LNCaP clone FGC (cell line): Measurements from ENCODE around the gene NHS.

ENCODE experiments used
- DNase-seq: peaks from one replicate; pipeline ENCODE4 v3.0.0-alpha.2; 2011; ENCODE audit warnings: low read depth
- H3K4me3 ChIP-seq: 2 replicates; pipeline ENCODE4 v1.5.1; 2011; ENCODE audit warnings: mild to moderate bottlenecking, low read depth, low read length, control low read depth
- CTCF ChIP-seq: IDR thresholded peaks from 2 replicates; pipeline ENCODE4 v1.5.1; 2012; ENCODE audit warnings: mild to moderate bottlenecking; ENCODE audit not compliant: control insufficient read depth, insufficient read depth; ENCODE audit errors: extremely low read depth

The NHS gene

DNA sequence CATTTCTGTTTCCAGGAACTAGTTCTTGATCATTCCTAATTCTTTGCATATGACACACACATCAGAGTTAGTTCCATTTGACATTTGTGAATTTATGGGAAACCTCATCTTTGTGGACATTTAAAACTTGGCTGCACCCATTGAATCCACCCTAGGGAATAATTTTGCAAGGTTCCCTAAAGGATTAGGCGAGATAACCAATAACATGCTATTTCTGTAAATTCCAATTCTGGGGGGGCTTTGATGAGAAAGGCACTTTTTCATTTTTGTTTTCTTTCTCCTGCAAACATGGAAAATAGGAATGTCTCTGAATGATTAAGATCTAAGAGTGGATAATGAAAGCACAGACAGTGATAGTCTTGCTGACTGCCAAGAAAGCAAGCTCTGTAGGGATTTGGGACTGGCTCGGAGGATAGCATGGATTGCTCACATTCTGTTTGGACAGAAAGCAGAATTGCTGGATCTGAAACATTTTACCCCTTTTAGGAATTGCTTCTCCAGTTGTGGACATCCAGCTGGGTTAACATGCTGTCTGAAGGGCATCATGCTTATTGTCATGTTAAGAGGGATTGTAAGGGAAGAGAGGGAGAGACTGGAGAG lies 145.1 kb downstream of the NHS start:
- no peak for TF ChIP-seq CTCF
- H3K4me3 ChIP-seq, result no peak overlapping the region

GRCh38 chrX:17521871-17522693 lies 147.1 kb downstream of the NHS start:
- no peak overlapping the region for H3K4me3 ChIP-seq
- TF ChIP-seq CTCF, result no peak
- DNase-seq, result no peak

More for the DNA sequence above, 145.1 kb downstream of the NHS start:
- DNase-seq, result no peak

DNA sequence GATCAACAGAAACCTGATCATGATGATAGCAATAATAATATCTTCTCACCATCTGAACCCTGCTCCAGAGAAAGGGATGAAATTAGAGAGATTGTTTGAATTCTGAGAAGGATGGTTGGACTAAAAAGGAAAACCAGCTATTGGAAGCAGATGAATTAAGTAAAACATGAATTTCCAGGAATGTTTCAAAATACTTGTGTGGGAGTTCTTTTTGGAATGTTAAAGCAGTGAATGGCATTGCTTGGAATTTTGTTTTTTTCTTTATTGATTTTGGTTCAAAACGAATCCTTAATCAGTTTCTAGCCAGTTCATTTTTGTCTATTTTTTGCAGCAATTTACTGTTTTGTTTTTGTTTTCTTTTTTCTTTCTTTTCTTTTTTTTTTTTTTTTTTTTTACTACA lies 150.3 kb downstream of the NHS start:
- no peak for TF ChIP-seq CTCF
- H3K4me3 ChIP-seq, result no peak overlapping the region
- DNase-seq, result no peak

- H3K4me3 ChIP-seq, result no peak overlapping the region
- no peak for DNase-seq
- no peak for TF ChIP-seq CTCF
Measured at GRCh38 chrX:17525762-17526555, 151.0 kb downstream of the NHS start.

DNA sequence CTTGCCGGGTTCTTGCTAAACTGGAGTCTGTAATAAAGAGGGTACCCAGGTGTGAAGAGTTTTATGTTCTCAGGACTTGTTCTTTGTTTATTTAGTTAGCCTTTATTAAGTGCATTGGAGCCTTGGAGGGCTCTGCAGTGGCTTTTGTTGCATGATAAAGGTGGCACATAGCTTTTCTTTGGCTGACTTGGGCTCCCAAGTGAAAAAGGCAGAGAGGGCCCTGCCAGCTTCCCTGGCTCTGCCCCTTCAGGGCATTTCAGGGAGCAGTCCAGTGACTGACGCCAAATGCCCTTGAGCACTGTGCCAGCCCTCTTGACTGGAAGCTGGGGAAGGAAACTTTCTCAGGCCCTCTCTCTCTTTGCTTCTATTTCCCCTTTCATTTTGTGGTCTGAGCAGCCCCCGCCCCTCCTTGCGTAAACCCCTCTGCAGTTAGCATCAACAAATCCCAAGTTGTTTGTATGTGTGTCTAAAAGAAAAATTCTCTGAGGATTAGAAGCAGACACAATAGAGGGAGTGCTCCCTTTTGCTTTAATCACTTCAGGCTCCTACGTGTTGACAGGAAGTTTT lies 152.2 kb downstream of the NHS start:
- DNase-seq, result no peak
- TF ChIP-seq CTCF, result no peak
- H3K4me3 ChIP-seq, result no peak overlapping the region

- no peak for TF ChIP-seq CTCF
- H3K4me3 ChIP-seq, result no peak overlapping the region
- DNase-seq, result no peak
Measured at GRCh38 chrX:17527922-17528321, 152.9 kb downstream of the NHS start.
